Colonic mucosa (tissue), 4 donors: Measurements from ENCODE around the gene IGHMBP2. TPM values are rescaled to one million over a fixed set of nuclear protein-coding genes. Genes with fewer than 3 reads are reported as not detected.

Experiments
- DNase-seq: peaks from one replicate; pipeline ENCODE4 v3.0.0-alpha.2; 2020
- H3K27ac ChIP-seq: fragments of 200-600 bp; one replicate; pipeline ENCODE4 v1.8.0; 2021
- H3K27me3 ChIP-seq: fragments of 200-600 bp; one replicate; pipeline ENCODE4 v1.8.0; 2021
- H3K36me3 ChIP-seq: fragments of 200-600 bp; one replicate; pipeline ENCODE4 v1.8.0; 2021
- H3K4me1 ChIP-seq: fragments of 200-600 bp; one replicate; pipeline ENCODE4 v1.8.0; 2021; ENCODE audit warnings: mild to moderate bottlenecking
- H3K4me3 ChIP-seq: fragments of 200-600 bp; one replicate; pipeline ENCODE4 v1.8.0; 2021
- H3K9ac ChIP-seq, 2 donors: one replicate each; pipeline ENCODE4 v1.7.0; 2013; ENCODE audit warnings: control low read depth in 2 of 2, low read depth in 2 of 2, low read length in 2 of 2
- H3K9me3 ChIP-seq: fragments of 200-600 bp; one replicate; pipeline ENCODE4 v1.8.0; 2021
- intact Hi-C: fragments of 100-400 bp; cut with DNase I; formaldehyde crosslinking; loops from one replicate; pipeline ENCODE4 v1.14.1; 2022
- total RNA-seq, 2 donors: library from RNA; stranded (reverse); fragmentation: NEBNext Ultra II Directional in 1 of 2; extraction: Animal tissue kit (Norgen Biotek cat#: 25700) in 1 of 2; gene quantifications; one replicate each; pipeline ENCODE4 v1.2.1, GENCODE V29; 2021
- TF ChIP-seq, protein P1 (sequence below): fragments of 200-600 bp; IDR thresholded peaks from one replicate; pipeline ENCODE4 v1.8.0; 2022; ENCODE audit warnings: antibody characterized with exemption, mild to moderate bottlenecking
- donor health status: healthy.
- donor health status: DM: no; HTN: no; CAD: no.
- donor health status: DM: no; HTN: no; CAD: no.

Gene IGHMBP2
- total RNA-seq, 2 donors from 2014 or later, result 16.6 to 20.4 TPM

- Histone ChIP-seq H3K9ac (no peak overlapping the region), H3K4me1 (no peaks in the 10 kb centered on the region), H3K27me3 (no peaks in the 10 kb centered on the region), H3K27ac (no peak overlapping the region), H3K9me3 (no peaks in the 10 kb centered on the region), H3K4me3 (no peak overlapping the region), H3K36me3 (peaks cover 16% of the 10 kb centered on the region)
- TF ChIP-seq, protein P1, sequence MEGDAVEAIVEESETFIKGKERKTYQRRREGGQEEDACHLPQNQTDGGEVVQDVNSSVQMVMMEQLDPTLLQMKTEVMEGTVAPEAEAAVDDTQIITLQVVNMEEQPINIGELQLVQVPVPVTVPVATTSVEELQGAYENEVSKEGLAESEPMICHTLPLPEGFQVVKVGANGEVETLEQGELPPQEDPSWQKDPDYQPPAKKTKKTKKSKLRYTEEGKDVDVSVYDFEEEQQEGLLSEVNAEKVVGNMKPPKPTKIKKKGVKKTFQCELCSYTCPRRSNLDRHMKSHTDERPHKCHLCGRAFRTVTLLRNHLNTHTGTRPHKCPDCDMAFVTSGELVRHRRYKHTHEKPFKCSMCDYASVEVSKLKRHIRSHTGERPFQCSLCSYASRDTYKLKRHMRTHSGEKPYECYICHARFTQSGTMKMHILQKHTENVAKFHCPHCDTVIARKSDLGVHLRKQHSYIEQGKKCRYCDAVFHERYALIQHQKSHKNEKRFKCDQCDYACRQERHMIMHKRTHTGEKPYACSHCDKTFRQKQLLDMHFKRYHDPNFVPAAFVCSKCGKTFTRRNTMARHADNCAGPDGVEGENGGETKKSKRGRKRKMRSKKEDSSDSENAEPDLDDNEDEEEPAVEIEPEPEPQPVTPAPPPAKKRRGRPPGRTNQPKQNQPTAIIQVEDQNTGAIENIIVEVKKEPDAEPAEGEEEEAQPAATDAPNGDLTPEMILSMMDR, result no peak
- no peak for DNase-seq
- intact Hi-C loops, result no loop called here
Measured at GRCh38 chr11:68936358-68936636, 32.6 kb downstream of the IGHMBP2 start.

- Histone ChIP-seq H3K4me1 (no peaks in the 10 kb centered on the region), H3K27me3 (no peaks in the 10 kb centered on the region), H3K27ac (no peak overlapping the region), H3K9ac (no peak overlapping the region), H3K4me3 (no peak overlapping the region), H3K9me3 (no peaks in the 10 kb centered on the region), H3K36me3 (peaks cover 16% of the 10 kb centered on the region)
- no peak for DNase-seq
- TF ChIP-seq, protein P1, result no peak
- intact Hi-C loops, result no loop called here
Measured at GRCh38 chr11:68936676-68937620, 33.3 kb downstream of the IGHMBP2 start.

DNA sequence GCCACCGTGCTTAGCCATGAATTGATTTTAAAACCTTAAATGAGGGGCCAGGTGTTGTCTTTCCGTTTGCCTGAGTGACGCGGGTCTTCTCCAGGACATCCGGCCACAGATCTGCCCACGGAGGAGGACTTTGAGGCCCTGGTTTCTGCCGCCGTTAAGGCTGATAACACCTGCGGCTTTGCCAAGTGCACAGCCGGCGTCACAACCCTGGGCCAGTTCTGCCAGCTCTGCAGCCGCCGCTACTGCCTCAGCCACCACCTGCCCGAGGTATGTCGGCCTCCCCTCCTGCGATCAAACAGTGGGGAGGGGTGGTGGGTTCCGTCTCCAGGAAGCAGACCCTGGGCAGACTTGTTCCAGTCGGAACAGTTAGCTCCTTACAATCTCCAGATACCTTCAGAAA is 34.4 kb downstream of the IGHMBP2 start:
- H3K9me3 ChIP-seq, result no peaks in the 10 kb centered on the region
- H3K4me1 ChIP-seq, result no peaks in the 10 kb centered on the region
- no peak for DNase-seq
- peaks cover 16% of the 10 kb centered on the region for H3K36me3 ChIP-seq
- H3K27ac ChIP-seq, result no peak overlapping the region
- TF ChIP-seq, protein P1, result no peak
- no peaks in the 10 kb centered on the region for H3K27me3 ChIP-seq
- no peak overlapping the region for H3K4me3 ChIP-seq
- intact Hi-C loops, result no loop called here
- H3K9ac ChIP-seq, result no peak overlapping the region

DNA sequence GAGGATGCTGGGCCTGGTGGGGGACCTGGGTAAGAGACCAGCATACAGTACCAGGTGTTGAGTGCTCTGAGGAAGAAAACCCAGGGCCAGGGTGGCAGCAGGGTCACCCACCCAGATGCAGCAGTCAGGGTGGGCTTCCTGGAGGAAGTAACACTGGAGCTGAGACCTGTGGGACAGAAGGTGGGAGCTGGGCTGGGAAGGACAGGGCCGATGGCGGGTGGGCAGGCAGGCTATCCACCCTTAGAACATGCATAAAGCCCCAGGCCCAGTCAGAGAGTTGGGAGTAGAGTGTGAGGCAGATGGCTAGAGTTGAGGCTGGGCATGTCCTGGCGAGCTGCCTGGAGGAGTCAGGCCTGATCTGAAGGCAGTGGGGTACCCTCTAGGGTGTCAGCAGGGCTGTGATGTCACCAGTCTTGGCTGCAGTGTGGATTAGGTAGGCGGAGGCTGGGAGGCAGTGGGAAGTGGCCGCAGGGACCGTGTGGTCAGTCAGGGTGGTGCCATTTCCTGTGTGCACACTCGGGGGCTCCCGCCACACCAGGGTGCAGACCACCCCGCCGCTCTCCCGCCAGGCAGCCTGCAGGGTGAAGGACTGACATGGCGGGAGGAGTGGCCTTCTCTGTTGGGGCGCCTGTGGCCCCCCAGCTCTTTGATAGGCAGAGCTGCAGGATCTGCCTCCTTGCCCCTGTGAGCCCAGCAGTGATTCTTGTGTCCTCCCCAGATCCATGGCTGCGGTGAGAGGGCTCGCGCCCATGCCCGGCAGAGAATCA is 35.3 kb downstream of the IGHMBP2 start:
- H3K4me3 ChIP-seq, result no peak overlapping the region
- H3K27ac ChIP-seq, result no peak overlapping the region
- H3K27me3 ChIP-seq, result no peaks in the 10 kb centered on the region
- peaks cover 16% of the 10 kb centered on the region for H3K36me3 ChIP-seq
- H3K9ac ChIP-seq, result no peak overlapping the region
- intact Hi-C loops, result no loop called here
- TF ChIP-seq, protein P1, result no peak
- DNase-seq, result no peak
- H3K9me3 ChIP-seq, result no peaks in the 10 kb centered on the region
- H3K4me1 ChIP-seq, result no peaks in the 10 kb centered on the region

DNA sequence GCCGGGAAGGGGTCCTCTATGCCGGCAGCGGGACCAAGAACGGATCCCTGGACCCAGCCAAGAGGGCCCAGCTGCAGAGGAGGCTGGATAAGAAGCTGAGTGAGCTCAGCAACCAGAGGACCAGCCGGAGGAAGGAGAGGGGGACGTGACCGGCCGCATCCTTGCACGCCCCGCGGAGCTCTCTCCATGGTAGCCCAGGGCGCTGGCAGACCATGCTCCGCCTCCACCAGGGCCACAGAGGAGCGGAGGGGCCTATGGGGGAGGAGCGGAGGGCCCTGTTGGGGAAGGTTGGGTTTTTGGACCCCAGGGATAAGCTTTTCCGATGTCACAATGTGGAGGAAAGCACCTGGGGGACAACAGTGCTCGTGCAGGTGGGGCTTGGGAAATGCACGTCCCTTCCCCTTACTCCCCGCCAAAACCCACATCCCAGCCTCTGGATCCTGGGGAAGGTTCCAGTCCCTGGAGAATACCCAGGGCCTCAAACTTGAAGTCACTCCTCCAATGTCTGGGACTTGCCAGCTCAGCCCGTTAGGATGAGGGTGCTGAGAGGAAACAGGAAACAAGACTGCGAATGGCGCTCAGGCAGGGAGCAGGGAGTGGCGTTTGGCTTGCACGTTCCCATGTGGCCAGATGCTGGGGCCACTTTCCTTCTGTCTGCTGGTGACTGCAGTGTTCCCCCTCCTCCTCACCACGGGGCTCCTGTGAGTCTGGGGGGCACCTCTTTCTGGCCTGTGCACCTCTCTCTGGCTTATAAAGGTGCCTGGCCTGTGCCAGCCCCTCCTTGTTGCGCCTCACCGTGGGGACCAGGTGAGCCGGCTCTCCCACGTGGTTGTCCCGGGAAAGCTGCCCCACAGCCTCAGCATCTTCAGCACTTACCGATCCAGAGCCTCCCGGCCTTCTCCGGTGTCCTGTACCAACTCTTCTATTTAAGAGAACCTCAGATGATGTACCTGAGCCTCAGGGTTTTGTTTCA is 36.2 kb downstream of the IGHMBP2 start:
- no peaks in the 10 kb centered on the region for H3K27me3 ChIP-seq
- no peaks in the 10 kb centered on the region for H3K4me1 ChIP-seq
- no peak for DNase-seq
- intact Hi-C loops, result no loop called here
- H3K9me3 ChIP-seq, result no peaks in the 10 kb centered on the region
- no peak overlapping the region for H3K4me3 ChIP-seq
- no peak overlapping the region for H3K9ac ChIP-seq
- TF ChIP-seq, protein P1, result no peak
- peaks cover 16% of the 10 kb centered on the region for H3K36me3 ChIP-seq
- no peak overlapping the region for H3K27ac ChIP-seq
